C4-2B (cell line): ENCODE data around the gene EEF2K.

Experiments used
- ZFX ChIP-seq: fragments of 450-650 bp; IDR thresholded peaks from 2 replicates; pipeline ENCODE4 v1.6.1; 2017
- TF ChIP-seq, protein P1 (sequence below): fragments of 450-650 bp; conservative IDR thresholded peaks from 2 replicates; pipeline ENCODE4 v1.5.1; 2017; ENCODE audit warnings: mild to moderate bottlenecking

- TF ChIP-seq, protein P1, sequence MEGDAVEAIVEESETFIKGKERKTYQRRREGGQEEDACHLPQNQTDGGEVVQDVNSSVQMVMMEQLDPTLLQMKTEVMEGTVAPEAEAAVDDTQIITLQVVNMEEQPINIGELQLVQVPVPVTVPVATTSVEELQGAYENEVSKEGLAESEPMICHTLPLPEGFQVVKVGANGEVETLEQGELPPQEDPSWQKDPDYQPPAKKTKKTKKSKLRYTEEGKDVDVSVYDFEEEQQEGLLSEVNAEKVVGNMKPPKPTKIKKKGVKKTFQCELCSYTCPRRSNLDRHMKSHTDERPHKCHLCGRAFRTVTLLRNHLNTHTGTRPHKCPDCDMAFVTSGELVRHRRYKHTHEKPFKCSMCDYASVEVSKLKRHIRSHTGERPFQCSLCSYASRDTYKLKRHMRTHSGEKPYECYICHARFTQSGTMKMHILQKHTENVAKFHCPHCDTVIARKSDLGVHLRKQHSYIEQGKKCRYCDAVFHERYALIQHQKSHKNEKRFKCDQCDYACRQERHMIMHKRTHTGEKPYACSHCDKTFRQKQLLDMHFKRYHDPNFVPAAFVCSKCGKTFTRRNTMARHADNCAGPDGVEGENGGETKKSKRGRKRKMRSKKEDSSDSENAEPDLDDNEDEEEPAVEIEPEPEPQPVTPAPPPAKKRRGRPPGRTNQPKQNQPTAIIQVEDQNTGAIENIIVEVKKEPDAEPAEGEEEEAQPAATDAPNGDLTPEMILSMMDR, result no peak
- TF ChIP-seq ZFX, result no peak
Measured at GRCh38 chr16:22190081-22190775, 15.8 kb upstream of the EEF2K start.
